GM19351 (cell line): Measurements from ENCODE around the gene KCNH4.
"Not testable (repeated sequence)": the region's sequence is repeated elsewhere in the genome, so short reads cannot be mapped to it uniquely, and the experiment has no call there.

Experiments
- ATAC-seq: cut with Tn5 transposase; IDR thresholded peaks from one replicate; pipeline ENCODE4 v1.9.1; 2021; ENCODE audit warnings: mild to moderate bottlenecking, moderate library complexity; ENCODE audit not compliant: unreplicated experiment

Gene KCNH4

GRCh38 chr17:42140690-42141089, 40.3 kb downstream of the KCNH4 start:
- ATAC-seq = not testable (repeated sequence)

GRCh38 chr17:42138749-42139492, 42.0 kb downstream of the KCNH4 start:
- no peak for ATAC-seq

- no peak for ATAC-seq
Observed at GRCh38 chr17:42136654-42137051, 44.3 kb downstream of the KCNH4 start.

GRCh38 chr17:42135664-42136653, 45.0 kb downstream of the KCNH4 start:
- ATAC-seq = no peak

- no peak for ATAC-seq
Observed at GRCh38 chr17:42135151-42135550, 45.8 kb downstream of the KCNH4 start.

GRCh38 chr17:42133461-42134041, 47.4 kb downstream of the KCNH4 start:
- no peak for ATAC-seq

- no peak for ATAC-seq
Observed at GRCh38 chr17:42132941-42133340, 48.0 kb downstream of the KCNH4 start.

- no peak for ATAC-seq
Observed at GRCh38 chr17:42131981-42132432, 48.9 kb downstream of the KCNH4 start.

- no peak for ATAC-seq
Observed at GRCh38 chr17:42131232-42131631, 49.7 kb downstream of the KCNH4 start.

- ATAC-seq = no peak
Observed at GRCh38 chr17:42130310-42130936, 50.5 kb downstream of the KCNH4 start.

GRCh38 chr17:42129109-42129837, 51.7 kb downstream of the KCNH4 start:
- no peak for ATAC-seq

- no peak for ATAC-seq
Observed at GRCh38 chr17:42127414-42127813, 53.5 kb downstream of the KCNH4 start.

- ATAC-seq = no peak
Observed at GRCh38 chr17:42126836-42127235, 54.1 kb downstream of the KCNH4 start.

- ATAC-seq = no peak
Observed at GRCh38 chr17:42125565-42125964, 55.4 kb downstream of the KCNH4 start.

- ATAC-seq = no peak
Observed at GRCh38 chr17:42124256-42124655, 56.7 kb downstream of the KCNH4 start.

GRCh38 chr17:42122371-42123303, 58.3 kb downstream of the KCNH4 start, which contains the start of gene HSPB9:
TSS of gene HSPB9 (plus strand) at chr17:42122804. CDS start at chr17:42122851, 47 bp downstream.
- no peak for ATAC-seq

- peak; percentile 83 for ATAC-seq
Observed at GRCh38 chr17:42120770-42121769, 59.9 kb downstream of the KCNH4 start, which contains the start of gene KAT2A. TSS of gene KAT2A (minus strand) at chr17:42121367. CDS start at chr17:42121304, 63 bp downstream.
